Hepatocyte (in vitro differentiated cells): ENCODE results near the gene LRFN4. TPM values are rescaled to one million over a fixed set of nuclear protein-coding genes. Genes with fewer than 3 reads are reported as not detected.

Experiments used
- DNase-seq: peaks from one replicate; pipeline ENCODE4 v3.0.0-alpha.2; 2016; ENCODE audit warnings: low spot score
- H2AFZ ChIP-seq: fragments of 200-600 bp; sonication (generic); 2 replicates; pipeline ENCODE4 v1.6.0; 2016; ENCODE audit warnings: antibody characterized with exemption, mild to moderate bottlenecking
- H3K27ac ChIP-seq: fragments of 200-600 bp; sonication (generic); 2 replicates; pipeline ENCODE4 v1.5.1; 2016; ENCODE audit warnings: mild to moderate bottlenecking
- H3K27me3 ChIP-seq: fragments of 200-600 bp; sonication (generic); 2 replicates; pipeline ENCODE4 v1.6.1; 2016
- H3K36me3 ChIP-seq: fragments of 200-600 bp; sonication (generic); replicated peaks from 2 replicates; pipeline ENCODE4 v1.5.1; 2016; ENCODE audit warnings: low read depth; ENCODE audit not compliant: insufficient read depth
- H3K4me1 ChIP-seq: fragments of 200-600 bp; sonication (generic); 2 replicates; pipeline ENCODE4 v1.5.1; 2016; ENCODE audit warnings: mild to moderate bottlenecking, moderate library complexity; ENCODE audit not compliant: insufficient read depth
- H3K4me2 ChIP-seq: fragments of 200-600 bp; sonication (generic); 2 replicates; pipeline ENCODE4 v1.6.0; 2016
- H3K4me3 ChIP-seq: fragments of 200-600 bp; sonication (generic); 2 replicates; pipeline ENCODE4 v1.5.1; 2016; ENCODE audit warnings: mild to moderate bottlenecking
- H3K79me2 ChIP-seq: fragments of 200-600 bp; sonication (generic); 2 replicates; pipeline ENCODE4 v1.6.0; 2017; ENCODE audit warnings: mild to moderate bottlenecking
- H3K9me2 ChIP-seq: fragments of 200-600 bp; sonication (generic); replicated peaks from 2 replicates; pipeline ENCODE4 v1.6.0; 2017; ENCODE audit warnings: mild to moderate bottlenecking; ENCODE audit not compliant: insufficient read depth
- H3K9me3 ChIP-seq: fragments of 200-600 bp; sonication (generic); 2 replicates; pipeline ENCODE4 v1.5.1; 2016; ENCODE audit warnings: low read depth, mild to moderate bottlenecking
- H4K20me1 ChIP-seq: fragments of 200-600 bp; sonication (generic); 2 replicates; pipeline ENCODE4 v1.6.0; 2016; ENCODE audit warnings: mild to moderate bottlenecking; ENCODE audit not compliant: insufficient read depth, poor library complexity, severe bottlenecking
- CTCF ChIP-seq: fragments of 200-600 bp; sonication (generic); IDR thresholded peaks from 2 replicates; pipeline ENCODE4 v1.5.1; 2016; ENCODE audit warnings: antibody characterized with exemption, mild to moderate bottlenecking; ENCODE audit not compliant: poor library complexity
- EZH2 ChIP-seq: fragments of 200-600 bp; sonication (generic); IDR thresholded peaks from 2 replicates; pipeline ENCODE4 v1.6.1; 2016; ENCODE audit warnings: antibody characterized with exemption, mild to moderate bottlenecking, borderline replicate concordance
- EZH2phosphoT487 ChIP-seq: fragments of 200-600 bp; sonication (generic); IDR thresholded peaks from one replicate; pipeline ENCODE4 v1.6.1; 2018; ENCODE audit warnings: antibody characterized with exemption, mild to moderate bottlenecking, low read depth, moderate library complexity; ENCODE audit not compliant: unreplicated experiment, severe bottlenecking
- WGBS: methylation state at CpG from one replicate; pipeline ENCODE4 v1.1.6; 2016; ENCODE audit warnings: low lambda C conversion rate; ENCODE audit errors: missing lambda C conversion rate; 5-methylcytosine and 5-hydroxymethylcytosine counted together
- polyA plus RNA-seq: library from polyadenylated mRNA; unstranded; fragments of >200 nt; fragmentation: Nextera tagmentation; extraction: Ambion mirVana; gene quantifications from 2 replicates; pipeline ENCODE4 v1.2.1, GENCODE V29; 2016
- total RNA-seq: library from RNA; depleted of rRNA; stranded (reverse); fragments of >200 nt; gene quantifications from 2 replicates; pipeline ENCODE4 v1.2.3, GENCODE V29; 2014

LRFN4 gene
- total and polyA plus RNA-seq, 2 experiments from 2014 or later = 15.8 to 30.2 TPM

- Histone ChIP-seq H3K4me3 (no peak overlapping the region), H3K79me2 (no peaks in the 10 kb centered on the region), H2AFZ (no peak overlapping the region), H3K27me3 (no peaks in the 10 kb centered on the region), H3K27ac (no peak overlapping the region), H3K4me2 (no peak overlapping the region), H3K36me3 (no peaks in the 10 kb centered on the region), H3K4me1 (peaks cover 4% of the 10 kb centered on the region), H3K9me2 (no peaks in the 10 kb centered on the region), H3K9me3 (no peaks in the 10 kb centered on the region), H4K20me1 (no peaks in the 10 kb centered on the region)
- TF ChIP-seq EZH2 = no peak
- TF ChIP-seq CTCF = no peak
- TF ChIP-seq EZH2phosphoT487 = no peak
- no peak for DNase-seq
- 89% methylated on average over 18 of the region's 18 CpGs for WGBS
Measured at GRCh38 chr11:66860449-66860831, 3.6 kb downstream of the LRFN4 start.

DNA sequence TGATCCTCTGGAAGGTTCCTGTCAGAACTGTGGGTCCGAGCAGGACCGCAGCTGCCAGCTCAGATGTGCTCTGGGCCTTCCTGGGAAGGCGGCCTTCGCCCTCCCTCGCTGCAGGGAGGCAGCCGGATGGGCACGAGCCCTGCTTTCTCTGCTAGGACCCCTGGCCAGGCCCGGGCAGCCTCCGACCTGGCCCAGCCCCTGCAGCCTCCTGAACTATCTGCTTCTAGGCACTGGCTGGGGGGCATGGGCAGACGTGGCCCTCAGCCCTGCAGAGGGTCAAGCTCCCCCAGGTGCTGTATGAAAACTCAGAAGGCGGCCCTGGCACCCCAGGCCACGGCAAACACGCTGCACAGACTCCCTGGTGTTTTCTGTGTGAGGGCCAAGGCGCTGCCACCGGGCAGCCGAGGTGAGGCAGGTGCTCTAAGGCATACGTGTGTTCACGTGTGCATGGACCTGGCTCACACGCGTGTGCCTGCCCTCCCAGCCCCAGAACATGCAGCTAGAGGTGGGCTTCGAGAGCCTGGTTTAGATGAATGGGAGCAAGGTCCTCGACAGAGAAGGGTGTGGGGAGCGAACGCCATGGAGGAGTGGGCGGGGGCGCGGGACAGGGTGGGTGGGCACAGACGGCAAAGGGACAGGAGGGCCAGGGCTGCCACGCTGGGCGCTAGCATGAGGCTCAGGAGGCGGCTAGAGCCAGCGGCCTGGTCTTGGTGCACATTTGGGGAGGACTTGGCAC, 4.3 kb downstream of the LRFN4 start:
- TF ChIP-seq EZH2phosphoT487 = no peak
- TF ChIP-seq CTCF = no peak
- TF ChIP-seq EZH2 = no peak
- Histone ChIP-seq H3K4me3 (no peak overlapping the region), H3K27ac (no peak overlapping the region), H3K27me3 (no peaks in the 10 kb centered on the region), H3K9me2 (no peaks in the 10 kb centered on the region), H2AFZ (no peak overlapping the region), H3K9me3 (no peaks in the 10 kb centered on the region), H3K79me2 (no peaks in the 10 kb centered on the region), H3K4me2 (no peak overlapping the region), H3K4me1 (no peaks in the 10 kb centered on the region), H3K36me3 (no peaks in the 10 kb centered on the region), H4K20me1 (no peaks in the 10 kb centered on the region)
- no peak for DNase-seq
- WGBS = 96% methylated on average over 29 of the region's 32 CpGs

GRCh38 chr11:66861774-66862558, 5.1 kb downstream of the LRFN4 start:
- no peaks in the 10 kb centered on the region for H4K20me1 ChIP-seq
- 92% methylated on average over 29 of the region's 30 CpGs for WGBS

More at GRCh38 chr11:66861774-66862558, 5.1 kb downstream of the LRFN4 start:
- Histone ChIP-seq H3K9me3 (no peaks in the 10 kb centered on the region), H3K79me2 (no peaks in the 10 kb centered on the region), H3K4me3 (no peak overlapping the region), H3K4me2 (no peak overlapping the region), H3K9me2 (no peaks in the 10 kb centered on the region), H3K27me3 (no peaks in the 10 kb centered on the region), H2AFZ (no peak overlapping the region), H3K4me1 (no peaks in the 10 kb centered on the region), H3K27ac (no peak overlapping the region), H3K36me3 (no peaks in the 10 kb centered on the region)
- TF ChIP-seq EZH2 (no peak), CTCF (no peak), EZH2phosphoT487 (no peak)
- no peak for DNase-seq
